ENCODE measurements around the gene STK39. TPM values are rescaled to one million over a fixed set of nuclear protein-coding genes. Genes with fewer than 3 reads are reported as not detected.

The STK39 gene
- polyA plus RNA-seq, 1 donor (not counting 4 experiments of a cell fraction or from before 2014, with no cell fraction given): 20.7 TPM

DNA sequence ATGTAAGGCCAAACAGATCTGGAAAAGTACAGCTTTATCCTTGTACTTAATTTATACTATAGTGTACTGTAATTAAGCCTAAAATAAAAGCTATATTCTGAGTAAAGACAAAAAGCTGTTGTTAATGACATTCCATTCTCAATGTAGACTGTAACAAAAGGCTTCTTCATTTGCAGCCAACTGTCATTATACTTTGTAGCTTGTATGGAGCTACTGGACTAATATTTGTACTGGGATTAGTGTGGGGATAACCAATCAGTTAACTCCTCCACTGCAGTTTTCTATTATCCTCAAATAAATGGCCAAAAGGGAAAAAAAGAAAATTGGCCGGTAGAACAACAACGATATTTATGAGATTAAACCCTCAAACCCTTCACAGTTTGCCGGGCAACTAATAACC lies 66.5 kb downstream of the STK39 start:
- Histone ChIP-seq H4K20me1 (ENCODE audit: control insufficient read depth, extremely low read depth, insufficient read depth, low read length) (no peaks in the 10 kb centered on the region), H3K4me1 (ENCODE audit: control insufficient read depth, extremely low read depth, insufficient read depth, low read length) (peaks cover 27% of the 10 kb centered on the region), H3K36me3 (ENCODE audit: control insufficient read depth in 2 of 2, extremely low read depth in 1 of 2, insufficient read depth in 2 of 2, low read length in 2 of 2) (peaks cover 0 to 3% of the 10 kb centered on the region in 2 experiments), H3K9ac (ENCODE audit: control insufficient read depth, extremely low read depth, insufficient read depth, low read length) (no peak overlapping the region), H3K4me2 (ENCODE audit: control insufficient read depth, extremely low read depth, insufficient read depth, low read depth, low read length) (no peak overlapping the region), H3K9me1 (ENCODE audit: control insufficient read depth, extremely low read depth, insufficient read depth, low read length) (no peaks in the 10 kb centered on the region), H3K9me3 (ENCODE audit: control insufficient read depth, low read depth, low read length) (no peaks in the 10 kb centered on the region), H3K4me3 (ENCODE audit: control insufficient read depth in 2 of 3, extremely low read depth in 1 of 3, insufficient read depth in 2 of 3, low read depth in 1 of 3, low read length in 3 of 3) (no peak overlapping the region), H2AFZ (ENCODE audit: control insufficient read depth, low read length) (no peak overlapping the region), H3K27ac (ENCODE audit: control insufficient read depth, insufficient read depth, low read length) (no peak overlapping the region), H3K79me2 (ENCODE audit: control insufficient read depth, insufficient read depth, low read length) (peaks cover 8% of the 10 kb centered on the region), H3K27me3 (ENCODE audit: control insufficient read depth, extremely low read depth, insufficient read depth, low read length) (no peaks in the 10 kb centered on the region)
- dilution Hi-C loops (cut with MboI; ENCODE audit: extremely low pct_ligation_motif_present, low sequenced_read_pairs): no loop called here
- no peak for FAIRE-seq
- TF ChIP-seq, protein P1, sequence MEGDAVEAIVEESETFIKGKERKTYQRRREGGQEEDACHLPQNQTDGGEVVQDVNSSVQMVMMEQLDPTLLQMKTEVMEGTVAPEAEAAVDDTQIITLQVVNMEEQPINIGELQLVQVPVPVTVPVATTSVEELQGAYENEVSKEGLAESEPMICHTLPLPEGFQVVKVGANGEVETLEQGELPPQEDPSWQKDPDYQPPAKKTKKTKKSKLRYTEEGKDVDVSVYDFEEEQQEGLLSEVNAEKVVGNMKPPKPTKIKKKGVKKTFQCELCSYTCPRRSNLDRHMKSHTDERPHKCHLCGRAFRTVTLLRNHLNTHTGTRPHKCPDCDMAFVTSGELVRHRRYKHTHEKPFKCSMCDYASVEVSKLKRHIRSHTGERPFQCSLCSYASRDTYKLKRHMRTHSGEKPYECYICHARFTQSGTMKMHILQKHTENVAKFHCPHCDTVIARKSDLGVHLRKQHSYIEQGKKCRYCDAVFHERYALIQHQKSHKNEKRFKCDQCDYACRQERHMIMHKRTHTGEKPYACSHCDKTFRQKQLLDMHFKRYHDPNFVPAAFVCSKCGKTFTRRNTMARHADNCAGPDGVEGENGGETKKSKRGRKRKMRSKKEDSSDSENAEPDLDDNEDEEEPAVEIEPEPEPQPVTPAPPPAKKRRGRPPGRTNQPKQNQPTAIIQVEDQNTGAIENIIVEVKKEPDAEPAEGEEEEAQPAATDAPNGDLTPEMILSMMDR (optimal IDR thresholded peaks at IDR 0.05 in 1 of 3, IDR thresholded peaks at IDR 0.05 in 1 of 3, conservative IDR thresholded peaks at IDR 0.05 in 1 of 3; ENCODE audit: extremely low read depth in 1 of 3, insufficient read depth in 2 of 3, low read length in 3 of 3): no peak
- no peak for TF ChIP-seq EZH2 (IDR thresholded peaks at IDR 0.05; ENCODE audit: low read length)
- DNase-seq (ENCODE audit: low read depth, low spot score): no peak

DNA sequence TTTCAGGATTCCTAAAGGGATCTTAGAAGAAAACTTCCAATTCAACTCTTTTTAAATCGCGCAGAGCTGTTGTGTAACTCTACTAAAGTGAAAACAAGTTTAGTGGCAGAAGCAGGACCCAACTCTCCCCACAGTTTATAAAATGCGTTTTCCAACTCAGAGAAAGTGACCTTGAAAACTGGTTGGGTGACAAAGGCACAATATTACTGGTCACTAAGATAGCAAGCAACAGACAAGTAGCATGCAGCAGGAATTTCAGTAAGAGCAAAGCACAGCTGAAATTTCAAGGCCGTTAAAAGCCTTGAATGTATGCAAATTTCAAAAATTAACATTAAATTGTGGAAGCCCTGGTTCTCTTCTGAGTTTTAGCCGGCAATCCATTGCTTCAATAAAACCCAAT lies 66.9 kb downstream of the STK39 start:
- no peak overlapping the region for H3K4me3 ChIP-seq (ENCODE audit: control insufficient read depth in 2 of 3, extremely low read depth in 1 of 3, insufficient read depth in 2 of 3, low read depth in 1 of 3, low read length in 3 of 3)
- peaks cover 0 to 3% of the 10 kb centered on the region in 2 experiments for H3K36me3 ChIP-seq (ENCODE audit: control insufficient read depth in 2 of 2, extremely low read depth in 1 of 2, insufficient read depth in 2 of 2, low read length in 2 of 2)
- TF ChIP-seq, protein P1 (optimal IDR thresholded peaks at IDR 0.05 in 1 of 3, IDR thresholded peaks at IDR 0.05 in 1 of 3, conservative IDR thresholded peaks at IDR 0.05 in 1 of 3; ENCODE audit: extremely low read depth in 1 of 3, insufficient read depth in 2 of 3, low read length in 3 of 3): no peak
- TF ChIP-seq EZH2 (IDR thresholded peaks at IDR 0.05; ENCODE audit: low read length): no peak
- no peak for FAIRE-seq
- no peaks in the 10 kb centered on the region for H4K20me1 ChIP-seq (ENCODE audit: control insufficient read depth, extremely low read depth, insufficient read depth, low read length)
- no peak for DNase-seq (ENCODE audit: low read depth, low spot score)
- peaks cover 8% of the 10 kb centered on the region for H3K79me2 ChIP-seq (ENCODE audit: control insufficient read depth, insufficient read depth, low read length)
- peaks cover 22% of the 10 kb centered on the region for H3K4me1 ChIP-seq (ENCODE audit: control insufficient read depth, extremely low read depth, insufficient read depth, low read length)
- H3K4me2 ChIP-seq (ENCODE audit: control insufficient read depth, extremely low read depth, insufficient read depth, low read depth, low read length): no peak overlapping the region
- H3K27me3 ChIP-seq (ENCODE audit: control insufficient read depth, extremely low read depth, insufficient read depth, low read length): no peaks in the 10 kb centered on the region
- no peaks in the 10 kb centered on the region for H3K9me3 ChIP-seq (ENCODE audit: control insufficient read depth, low read depth, low read length)
- H2AFZ ChIP-seq (ENCODE audit: control insufficient read depth, low read length): no peak overlapping the region
- no peak overlapping the region for H3K27ac ChIP-seq (ENCODE audit: control insufficient read depth, insufficient read depth, low read length)
- dilution Hi-C loops (cut with MboI; ENCODE audit: extremely low pct_ligation_motif_present, low sequenced_read_pairs): no loop called here
- H3K9me1 ChIP-seq (ENCODE audit: control insufficient read depth, extremely low read depth, insufficient read depth, low read length): no peaks in the 10 kb centered on the region
- no peak overlapping the region for H3K9ac ChIP-seq (ENCODE audit: control insufficient read depth, extremely low read depth, insufficient read depth, low read length)
